ENCODE data around the gene IL17C.

IL17C gene

GRCh38 chr16:88645455-88645854 lies 7.1 kb downstream of the IL17C start:
- no peak for DNase-seq (ENCODE audit: low spot score)

- DNase-seq (ENCODE audit: low spot score), result no peak
These were observed 7.6 kb downstream of the IL17C start for GRCh38 chr16:88645941-88646340.

DNA sequence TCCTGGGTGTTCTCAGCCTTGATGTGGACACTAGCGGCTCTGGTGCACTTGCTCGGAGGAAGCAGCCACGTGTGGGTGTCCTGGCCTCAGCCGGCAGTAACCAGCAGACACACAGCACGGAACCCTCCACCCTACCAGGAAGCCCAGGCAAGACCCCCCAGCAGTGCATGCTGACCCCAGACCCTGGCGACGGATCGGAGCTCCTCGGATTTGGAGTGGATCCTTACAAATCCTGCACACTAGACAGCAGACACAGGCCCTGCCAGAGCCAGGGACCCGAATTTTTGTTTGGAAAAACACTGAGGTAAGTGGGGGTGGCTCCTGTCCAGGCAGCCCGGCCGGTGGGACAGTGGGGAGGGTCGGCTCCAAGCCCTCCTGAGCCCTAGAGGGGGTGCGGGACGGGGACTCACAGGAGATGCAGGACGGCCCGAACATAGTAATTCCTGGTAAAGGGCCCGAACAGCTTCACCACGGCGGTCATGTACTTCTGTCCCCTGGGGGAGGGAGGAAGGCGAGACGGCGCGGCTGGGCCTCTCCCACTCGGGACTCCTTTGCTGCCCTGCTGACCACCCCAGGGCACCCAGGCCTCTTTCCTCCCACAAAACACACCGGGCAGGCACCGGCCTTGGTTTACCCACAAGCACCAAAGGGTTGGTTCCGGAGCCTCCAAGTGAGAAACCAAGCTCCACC lies 8.1 kb downstream of the IL17C start:
- DNase-seq (ENCODE audit: low spot score), result no peak

- DNase-seq (ENCODE audit: low spot score), result no peak
These were observed 9.1 kb downstream of the IL17C start for GRCh38 chr16:88647178-88648070.

- no peak for DNase-seq (ENCODE audit: low spot score)
These were observed 11.0 kb downstream of the IL17C start for GRCh38 chr16:88649195-88649923.

DNA sequence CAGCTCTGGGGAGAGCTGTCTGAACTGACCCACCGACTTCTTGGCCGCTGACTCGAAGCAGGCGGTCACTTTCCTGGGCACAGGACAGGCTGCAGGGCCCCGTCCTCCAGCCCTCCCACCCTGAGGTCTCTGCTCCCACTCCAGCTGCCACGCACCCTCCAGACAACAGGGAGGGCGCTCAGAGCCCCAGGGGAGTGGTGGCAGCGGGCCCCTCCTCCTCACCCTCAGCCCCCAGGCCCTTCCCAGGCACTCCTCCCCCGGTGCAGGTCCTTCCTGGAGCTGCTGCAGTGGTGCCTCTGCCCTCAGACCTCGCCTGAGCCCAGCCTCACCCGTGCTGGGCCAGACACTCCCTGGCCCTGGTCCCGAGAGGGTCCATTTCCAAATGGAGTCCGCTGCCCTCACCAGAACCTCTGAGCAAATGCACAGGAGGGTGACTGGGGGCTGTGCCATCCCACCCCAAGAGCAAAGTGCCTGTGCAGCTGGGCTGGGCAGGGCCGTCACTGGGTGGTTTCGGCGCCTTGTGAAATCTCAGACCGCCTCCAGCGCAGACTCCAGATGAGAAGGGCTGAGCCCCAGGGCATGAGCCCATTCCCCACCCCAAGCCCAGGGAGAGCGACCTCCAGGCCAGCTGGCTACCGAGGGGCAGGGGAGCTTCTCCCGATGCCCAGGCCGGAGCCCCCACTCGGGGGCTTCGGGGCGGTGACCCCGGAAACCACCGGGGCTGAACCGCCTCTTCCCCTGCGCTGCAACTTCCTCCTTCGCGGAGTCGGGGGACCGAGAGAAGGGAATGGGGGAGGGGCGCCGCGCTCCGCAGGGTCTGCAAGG lies 11.8 kb downstream of the IL17C start:
- no peak for DNase-seq (ENCODE audit: low spot score)

GRCh38 chr16:88650749-88651275 lies 12.4 kb downstream of the IL17C start, which contains the start of gene CYBA:
TSS of gene CYBA (minus strand) at chr16:88651053. CDS start at chr16:88651013, 40 bp downstream.
- DNase-seq (ENCODE audit: low spot score), result no peak

DNA sequence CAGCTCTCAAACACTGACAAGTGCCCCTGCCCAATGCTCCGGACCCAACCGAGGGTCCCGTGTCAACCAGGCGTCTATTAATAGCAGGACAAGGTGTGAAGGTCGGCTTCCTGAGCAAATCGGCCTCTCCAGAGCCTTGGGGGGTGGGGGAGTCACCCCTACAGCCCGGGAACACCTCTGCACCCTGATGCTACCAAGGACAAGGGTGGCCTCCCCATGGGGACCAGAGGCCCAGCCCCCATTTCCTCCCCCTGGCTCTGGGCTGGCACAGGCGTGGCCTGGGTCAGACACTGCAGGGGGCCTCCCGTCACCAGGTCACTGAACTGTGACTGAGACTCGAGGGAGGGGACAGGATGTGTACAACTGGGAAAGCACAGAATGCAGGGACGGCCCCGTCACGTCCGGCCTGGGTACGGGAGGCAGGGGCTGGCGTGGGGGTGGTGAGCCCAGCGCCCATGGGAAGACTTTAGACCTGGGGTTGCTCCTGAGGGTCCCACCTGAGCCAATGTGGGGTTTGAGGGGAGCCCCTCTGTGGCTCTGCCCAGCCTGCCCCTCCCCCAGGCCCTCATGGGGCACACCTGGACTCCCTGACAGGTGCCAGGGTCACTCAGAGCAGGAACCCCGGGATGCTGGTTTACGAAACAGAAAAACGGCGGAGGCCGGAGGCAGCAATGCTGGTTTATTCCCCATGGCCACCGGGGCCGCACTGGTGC lies 13.1 kb downstream of the IL17C start:
- DNase-seq (ENCODE audit: low spot score), result peak; percentile 85

DNA sequence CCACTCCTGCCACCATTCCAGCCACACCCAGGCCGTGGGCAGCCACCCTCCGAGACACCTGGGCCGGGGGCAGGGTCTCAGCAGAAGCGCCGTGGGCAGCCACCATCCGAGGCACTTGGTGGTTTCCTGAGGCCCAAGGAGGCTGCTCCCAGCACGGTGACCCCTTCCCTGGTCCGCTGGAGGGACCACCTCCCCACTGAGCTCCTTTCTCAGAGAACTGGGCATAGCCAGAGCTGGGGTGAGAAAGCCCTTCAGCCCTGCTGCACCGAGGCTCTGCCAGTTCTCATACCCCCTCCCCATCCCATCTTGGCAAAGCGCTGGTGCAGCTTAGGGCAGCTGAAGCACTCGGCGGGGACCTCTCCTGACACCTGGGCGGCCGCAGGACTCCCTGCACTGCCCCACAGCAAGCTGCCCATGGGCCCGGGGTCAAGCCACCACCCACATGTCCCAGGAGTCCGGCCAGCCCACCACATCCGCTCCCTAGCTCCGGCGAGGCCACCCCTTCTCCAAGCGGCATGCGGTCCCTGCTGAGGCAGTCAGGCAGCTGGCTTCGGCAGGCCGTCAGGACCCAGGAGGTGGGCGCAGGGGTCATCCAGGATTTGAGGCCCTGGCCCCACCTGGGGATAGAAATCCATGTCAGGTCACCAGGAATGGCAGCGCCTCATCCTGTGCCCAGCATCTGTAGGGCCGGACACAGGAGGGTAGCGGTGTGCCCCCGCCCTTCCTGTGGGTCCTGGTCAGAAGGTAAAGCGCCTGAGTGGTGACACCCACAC lies 13.8 kb downstream of the IL17C start:
- no peak for DNase-seq (ENCODE audit: low spot score)

GRCh38 chr16:88652762-88653063 lies 14.3 kb downstream of the IL17C start:
- DNase-seq (ENCODE audit: low spot score), result no peak

DNA sequence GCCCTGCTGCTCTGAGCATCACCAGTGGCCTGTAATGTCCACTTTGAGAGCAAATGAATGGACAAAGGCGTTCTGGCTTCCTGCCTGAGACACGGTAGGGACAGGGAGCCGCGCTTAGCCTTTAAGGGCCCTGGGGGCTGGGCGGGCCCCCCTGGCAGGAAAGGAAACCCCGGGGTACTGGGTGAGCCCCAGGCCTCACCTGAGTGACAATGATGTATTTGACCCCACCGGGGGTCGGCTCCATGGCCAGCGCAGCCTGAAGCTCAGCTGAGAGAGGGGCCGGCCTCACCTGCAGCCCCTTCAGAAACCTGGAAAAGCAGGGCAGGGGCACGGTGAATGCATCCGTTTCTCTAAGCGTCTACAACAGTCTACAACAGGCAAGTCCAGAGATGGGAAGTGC lies 14.7 kb downstream of the IL17C start:
- DNase-seq (ENCODE audit: low spot score), result no peak

DNA sequence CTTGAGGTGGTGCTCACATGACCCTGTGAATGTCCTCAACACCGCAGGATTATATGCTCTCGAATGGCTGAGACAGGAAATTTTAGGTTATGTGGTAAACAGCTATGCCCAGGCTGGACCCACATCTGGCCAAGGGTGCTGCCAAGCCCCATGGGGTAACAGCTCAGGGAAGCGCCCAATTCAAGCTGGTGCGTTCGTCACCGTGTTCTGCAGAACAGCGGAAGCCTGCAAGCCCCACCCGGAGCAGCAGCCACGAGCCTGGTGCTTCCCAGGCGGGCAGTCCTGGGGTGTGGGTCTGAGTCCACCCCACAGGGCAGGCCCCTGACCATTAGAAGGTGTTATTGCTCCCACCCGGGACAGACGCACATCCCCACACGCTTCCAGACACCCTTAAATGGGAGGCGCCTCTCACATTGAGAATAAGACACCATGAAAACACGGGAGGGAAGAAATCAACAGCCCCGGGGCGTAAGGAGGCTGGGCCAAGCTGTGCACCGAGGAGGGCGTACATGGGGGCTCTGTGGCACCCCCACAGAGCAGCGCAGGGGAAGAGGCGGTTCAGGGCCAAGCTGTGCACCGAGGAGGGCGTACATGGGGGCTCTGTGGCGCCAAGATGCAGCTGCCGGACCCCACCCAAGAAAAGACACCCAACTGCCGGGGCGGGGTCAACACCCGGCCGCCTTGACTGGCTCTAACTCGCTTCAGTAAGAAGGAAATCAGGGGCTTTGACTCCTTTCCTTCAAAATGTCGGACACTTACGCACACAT lies 15.4 kb downstream of the IL17C start:
- no peak for DNase-seq (ENCODE audit: low spot score)

DNA sequence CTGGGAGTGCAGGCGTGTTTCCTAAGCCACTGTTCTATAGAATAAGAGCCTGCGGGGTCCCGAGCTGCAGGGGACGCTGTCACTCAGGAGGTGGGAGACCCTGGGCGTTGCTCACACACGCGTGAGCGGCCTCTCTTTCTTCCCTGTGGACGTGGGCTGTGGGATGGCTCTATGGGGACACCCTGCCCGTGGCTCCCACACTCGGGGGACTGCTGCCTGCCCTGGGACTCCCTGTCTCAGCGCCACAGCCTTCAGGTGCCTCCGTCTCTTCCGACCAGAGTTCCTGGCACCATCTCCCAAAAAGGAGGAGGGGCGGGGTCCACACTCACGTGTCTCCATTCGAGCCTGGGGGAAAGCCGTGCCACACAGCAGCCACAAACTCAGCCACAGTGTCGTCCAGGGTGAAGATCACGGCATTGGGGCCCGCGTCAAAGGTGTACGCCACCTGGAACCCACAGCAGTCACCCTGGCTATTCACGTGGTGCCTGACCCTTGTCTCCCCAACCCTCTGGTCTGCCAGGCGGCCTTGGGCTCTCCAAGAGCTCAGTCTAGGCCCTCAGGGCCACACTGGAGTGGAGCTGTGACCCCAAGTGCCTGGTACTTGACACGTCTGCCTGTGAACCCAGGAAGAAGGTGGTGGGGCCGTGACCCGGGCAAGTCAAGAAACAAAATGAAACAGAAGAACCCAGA lies 16.1 kb downstream of the IL17C start:
- DNase-seq (ENCODE audit: low spot score), result no peak

GRCh38 chr16:88655053-88655732 lies 16.8 kb downstream of the IL17C start:
- DNase-seq (ENCODE audit: low spot score), result no peak

DNA sequence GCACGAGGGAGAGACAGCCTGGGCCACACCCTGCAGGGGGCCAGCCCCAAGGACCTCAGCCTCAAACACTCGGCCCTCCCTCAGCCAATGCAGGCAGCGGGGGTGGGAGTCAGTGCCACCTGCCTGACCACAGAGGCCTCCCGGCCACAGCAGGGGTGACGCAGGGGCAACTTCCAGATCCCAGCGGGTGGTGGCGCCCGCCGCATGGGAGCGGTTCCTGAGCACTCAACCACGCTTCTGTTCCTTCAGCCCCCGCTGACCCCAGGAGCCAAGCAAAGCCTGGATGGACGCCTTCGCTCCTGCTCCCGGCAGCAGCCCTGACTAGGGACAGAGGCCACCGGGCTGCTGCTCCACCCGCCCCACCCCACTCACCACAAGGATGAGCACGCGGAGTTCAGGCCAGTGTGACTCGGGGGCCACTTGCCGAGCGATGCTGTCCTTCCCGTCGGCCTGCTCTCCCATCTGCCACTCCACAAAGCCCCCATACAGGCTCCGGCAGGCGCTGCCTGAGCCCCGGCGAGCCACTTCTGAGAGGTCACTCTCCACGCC lies 17.4 kb downstream of the IL17C start:
- DNase-seq (ENCODE audit: low spot score), result no peak

DNA sequence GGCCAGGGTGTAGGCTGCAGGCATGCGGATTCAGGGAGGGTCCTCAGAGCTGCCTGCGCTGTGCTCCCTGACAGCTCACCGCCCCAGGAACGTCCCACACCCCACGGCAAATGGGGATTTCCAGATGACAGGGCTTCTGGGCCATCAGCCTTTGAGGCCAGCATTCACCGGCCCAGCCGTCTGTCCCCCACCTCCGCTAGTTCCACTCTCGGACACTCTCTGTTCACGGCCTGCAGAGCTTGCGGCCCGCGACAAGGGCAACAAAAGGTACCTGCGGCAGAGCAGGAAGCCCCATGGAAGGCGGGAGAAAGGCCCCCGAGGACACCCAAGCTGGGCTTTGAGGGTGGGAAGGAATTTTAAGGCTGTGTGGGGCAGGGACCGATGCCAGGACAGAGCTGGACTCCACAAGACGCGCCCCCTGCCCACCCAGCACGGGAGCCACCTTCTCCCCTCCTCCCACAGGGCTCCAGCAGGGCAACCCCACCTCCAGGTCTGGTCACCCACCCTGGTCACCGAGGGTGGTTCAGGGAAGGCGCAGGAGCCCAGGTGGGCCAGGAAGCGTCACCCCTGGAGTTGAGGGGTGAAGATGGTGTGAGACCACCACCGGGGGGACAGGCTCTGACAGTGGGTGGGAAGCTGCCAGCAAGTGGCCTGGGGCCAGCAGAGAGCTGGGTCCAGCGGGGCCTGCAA lies 18.1 kb downstream of the IL17C start:
- DNase-seq (ENCODE audit: low spot score), result no peak

GRCh38 chr16:88657371-88657770 lies 19.0 kb downstream of the IL17C start:
- no peak for DNase-seq (ENCODE audit: low spot score)

All from kidney capillary endothelial cell (primary cell).